Endothelial cell of umbilical vein (primary cell): Measurements from ENCODE around the gene HIGD1C.

ENCODE experiments used
- MAX ChIP-seq: IDR thresholded peaks from 2 replicates; pipeline ENCODE4 v1.6.1; 2011; ENCODE audit not compliant: insufficient read depth, insufficient read length
- POLR2A ChIP-seq: IDR thresholded peaks from 2 replicates; pipeline ENCODE4 v1.6.1; 2012; ENCODE audit warnings: low read depth, mild to moderate bottlenecking, control low read depth, low read length
- POLR2AphosphoS5 ChIP-seq: IDR thresholded peaks from 2 replicates; pipeline ENCODE4 v1.6.1; 2012; ENCODE audit warnings: low read depth, mild to moderate bottlenecking, control low read depth, low read length, moderate library complexity; ENCODE audit not compliant: insufficient read depth

- TF ChIP-seq POLR2AphosphoS5 (no peak), POLR2A (no peak), MAX (no peak)
Measured at GRCh38 chr12:50914872-50915484, 37.4 kb upstream of the HIGD1C start.
